NT2/D1 (cell line): ENCODE measurements around the gene CNN1.
A peak's percentile ranks its signal among the peaks of the same experiment; 100 is the strongest.

Experiments
- DNase-seq: peaks from one replicate; pipeline ENCODE4 v3.0.0-alpha.2; 2011; ENCODE audit warnings: low read depth, low spot score
- H3K27me3 ChIP-seq: 2 replicates; pipeline ENCODE4 v1.6.0; 2011; ENCODE audit warnings: mild to moderate bottlenecking; ENCODE audit not compliant: insufficient read length, insufficient read depth
- H3K36me3 ChIP-seq: 2 replicates; pipeline ENCODE4 v1.6.1; 2011; ENCODE audit warnings: mild to moderate bottlenecking, low read length, mixed read lengths; ENCODE audit not compliant: insufficient read depth, insufficient read length
- H3K4me1 ChIP-seq: 2 replicates; pipeline ENCODE4 v1.5.1; 2011; ENCODE audit not compliant: insufficient read depth, insufficient read length
- H3K4me3 ChIP-seq: 2 replicates; pipeline ENCODE4 v1.5.1; 2011; ENCODE audit warnings: low read depth; ENCODE audit not compliant: insufficient read length
- H3K9ac ChIP-seq: 2 replicates; pipeline ENCODE4 v1.6.0; 2011; ENCODE audit warnings: low read depth; ENCODE audit not compliant: insufficient read length
- H3K9me3 ChIP-seq: 2 replicates; pipeline ENCODE4 v1.5.1; 2011; ENCODE audit warnings: mild to moderate bottlenecking, low read length; ENCODE audit not compliant: insufficient read depth
- SUZ12 ChIP-seq: IDR thresholded peaks from 2 replicates; pipeline ENCODE4 v1.6.1; 2011; ENCODE audit not compliant: insufficient read length, insufficient read depth; ENCODE audit errors: extremely low read depth
- YY1 ChIP-seq: IDR thresholded peaks from 2 replicates; pipeline ENCODE4 v1.6.1; 2011; ENCODE audit not compliant: insufficient read length, insufficient read depth
- ZNF274 ChIP-seq: IDR thresholded peaks from 2 replicates; pipeline ENCODE4 v1.6.1; 2011; ENCODE audit warnings: mild to moderate bottlenecking, low read depth, low read length

The CNN1 gene

GRCh38 chr19:11550265-11550664, 11.6 kb downstream of the CNN1 start:
- H3K36me3 ChIP-seq = peaks cover 75% of the 10 kb centered on the region
- peaks cover 10% of the 10 kb centered on the region for H3K4me1 ChIP-seq
- TF ChIP-seq YY1 (no peak), SUZ12 (no peak), ZNF274 (no peak)
- no peaks in the 10 kb centered on the region for H3K27me3 ChIP-seq
- peak overlapping the region; percentile 9 for H3K9ac ChIP-seq
- H3K9me3 ChIP-seq = no peaks in the 10 kb centered on the region
- DNase-seq = no peak
- H3K4me3 ChIP-seq = no peak overlapping the region

GRCh38 chr19:11551603-11552235, 13.1 kb downstream of the CNN1 start:
- DNase-seq = no peak
- H3K4me3 ChIP-seq = no peak overlapping the region
- H3K27me3 ChIP-seq = no peaks in the 10 kb centered on the region
- H3K4me1 ChIP-seq = peaks cover 6% of the 10 kb centered on the region
- H3K9me3 ChIP-seq = no peaks in the 10 kb centered on the region
- TF ChIP-seq YY1 (no peak), SUZ12 (no peak), ZNF274 (no peak)
- H3K36me3 ChIP-seq = peaks cover 85% of the 10 kb centered on the region
- no peak overlapping the region for H3K9ac ChIP-seq

- Histone ChIP-seq H3K36me3 (peaks cover 85% of the 10 kb centered on the region), H3K27me3 (no peaks in the 10 kb centered on the region), H3K9me3 (no peaks in the 10 kb centered on the region), H3K4me3 (no peak overlapping the region), H3K9ac (no peak overlapping the region), H3K4me1 (peaks cover 5% of the 10 kb centered on the region)
- TF ChIP-seq YY1 = no peak
- no peak for TF ChIP-seq SUZ12
- TF ChIP-seq ZNF274 = no peak; the same call in 1 of the 2 replicates
- DNase-seq = no peak
These were observed 14.2 kb downstream of the CNN1 start for GRCh38 chr19:11552666-11553372.

- peaks cover 81% of the 10 kb centered on the region for H3K36me3 ChIP-seq
These were observed 15.5 kb downstream of the CNN1 start for GRCh38 chr19:11554160-11554559.

GRCh38 chr19:11555246-11555645, 16.6 kb downstream of the CNN1 start:
- Histone ChIP-seq H3K9me3 (no peaks in the 10 kb centered on the region), H3K4me3 (no peak overlapping the region), H3K27me3 (no peaks in the 10 kb centered on the region), H3K4me1 (peaks cover 4% of the 10 kb centered on the region), H3K36me3 (peaks cover 70% of the 10 kb centered on the region), H3K9ac (no peak overlapping the region)
- DNase-seq = no peak
- TF ChIP-seq SUZ12 (no peak), YY1 (no peak), ZNF274 (no peak)

More at GRCh38 chr19:11554160-11554559, 15.5 kb downstream of the CNN1 start:
- no peaks in the 10 kb centered on the region for H3K27me3 ChIP-seq
- H3K4me3 ChIP-seq = no peak overlapping the region
- no peak overlapping the region for H3K9ac ChIP-seq
- no peak for DNase-seq
- no peak for TF ChIP-seq ZNF274
- no peak for TF ChIP-seq YY1
- TF ChIP-seq SUZ12 = no peak
- peaks cover 4% of the 10 kb centered on the region for H3K4me1 ChIP-seq
- no peaks in the 10 kb centered on the region for H3K9me3 ChIP-seq

GRCh38 chr19:11556634-11557420, 18.2 kb downstream of the CNN1 start:
- Histone ChIP-seq H3K9ac (no peak overlapping the region), H3K9me3 (no peaks in the 10 kb centered on the region), H3K4me3 (no peak overlapping the region), H3K27me3 (no peaks in the 10 kb centered on the region), H3K36me3 (peaks cover 56% of the 10 kb centered on the region), H3K4me1 (peaks cover 4% of the 10 kb centered on the region)
- no peak for TF ChIP-seq ZNF274
- TF ChIP-seq SUZ12 = no peak
- no peak for TF ChIP-seq YY1
- DNase-seq = no peak
